Left kidney (tissue), 2 donors: ENCODE results near the gene OMG. TPM values are rescaled to one million over a fixed set of nuclear protein-coding genes. Genes with fewer than 3 reads are reported as not detected.
"Not testable (repeated sequence)": the region's sequence is repeated elsewhere in the genome, so short reads cannot be mapped to it uniquely, and the experiment has no call there.

Experiments
- DNase-seq: peaks from one replicate; pipeline ENCODE4 v3.0.0-alpha.2; 2013
- polyA plus RNA-seq: library from polyadenylated mRNA; unstranded; fragments of 120-200 nt; gene quantifications from one replicate; pipeline ENCODE4 v1.2.1, GENCODE V29; 2013; ENCODE audit not compliant: insufficient read length

The OMG gene
- polyA plus RNA-seq, 1 donor = 0.48 TPM

DNA sequence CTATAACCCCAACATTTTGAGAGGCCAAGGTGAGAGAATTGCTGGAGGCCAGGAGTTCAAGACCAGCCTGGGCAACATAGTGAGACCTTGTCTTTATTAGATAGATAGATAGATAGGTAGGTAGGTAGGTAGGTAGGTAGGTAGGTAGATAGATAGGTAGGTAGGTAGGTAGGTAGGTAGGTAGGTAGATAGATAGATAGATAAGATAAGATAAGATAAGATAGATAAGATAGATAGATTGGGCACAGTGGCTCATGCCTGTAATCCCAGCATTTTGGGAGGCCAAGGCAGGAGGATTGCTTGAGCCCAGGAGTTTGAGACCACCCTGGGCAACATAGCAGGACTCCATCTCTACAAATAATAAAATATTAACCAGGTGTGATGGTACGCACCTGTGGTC is 34.1 kb downstream of the OMG start:
- DNase-seq = not testable (repeated sequence)

DNA sequence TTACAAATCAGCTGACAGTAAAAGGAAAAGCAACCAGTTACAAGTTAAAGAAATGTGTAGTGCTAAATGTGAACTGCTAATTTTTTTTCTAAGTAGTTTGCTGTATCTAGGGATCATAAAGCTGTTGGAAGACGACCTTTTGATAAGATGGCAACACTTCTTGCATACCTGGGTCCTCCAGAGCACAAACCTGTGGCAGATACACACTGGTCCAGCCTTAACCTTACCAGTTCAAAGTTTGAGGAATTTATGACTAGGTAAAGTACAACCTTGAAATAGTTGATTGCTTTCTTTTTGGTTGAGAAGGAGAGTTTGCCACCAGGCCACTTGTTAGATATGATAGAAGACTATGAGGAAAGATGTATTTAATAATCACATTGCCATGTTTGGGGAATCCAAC is 35.4 kb downstream of the OMG start:
- no peak for DNase-seq

DNA sequence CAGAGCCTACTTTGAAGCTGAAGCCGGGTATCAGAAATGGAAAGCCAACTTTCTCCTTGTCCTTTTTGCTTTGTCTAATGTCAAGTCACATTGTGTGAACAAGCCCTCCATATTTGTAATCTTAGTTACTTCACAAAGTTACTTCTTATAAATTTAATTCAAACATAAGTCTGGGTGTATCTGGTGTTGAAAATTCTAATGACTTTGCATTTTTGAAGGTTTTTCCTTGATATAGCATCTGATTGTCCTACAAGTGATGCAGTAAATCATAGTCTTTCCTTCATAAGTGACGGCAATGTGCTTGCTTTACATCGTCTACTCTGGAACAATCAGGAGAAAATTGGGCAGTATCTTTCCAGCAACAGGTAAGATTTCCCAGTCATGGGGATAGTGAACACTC is 36.9 kb downstream of the OMG start:
- DNase-seq = no peak

DNA sequence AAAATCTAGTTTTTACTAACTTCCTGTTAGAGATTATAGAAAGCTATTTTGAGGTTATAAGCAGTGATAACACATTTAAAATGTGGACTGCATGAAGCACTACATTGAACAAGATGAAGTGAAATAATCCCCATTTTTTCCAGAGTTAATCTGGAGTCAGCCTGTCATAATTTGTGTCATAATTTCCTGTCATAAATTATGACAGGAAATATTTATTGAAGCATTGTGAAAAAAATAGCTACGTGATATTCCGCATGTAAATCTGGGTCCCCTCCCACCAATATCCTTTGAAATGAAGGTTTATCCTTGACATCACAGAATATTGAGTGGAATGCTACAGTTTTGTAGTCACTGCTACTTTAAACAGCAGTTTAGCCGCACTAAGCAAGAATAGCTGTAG is 40.1 kb downstream of the OMG start:
- no peak for DNase-seq

DNA sequence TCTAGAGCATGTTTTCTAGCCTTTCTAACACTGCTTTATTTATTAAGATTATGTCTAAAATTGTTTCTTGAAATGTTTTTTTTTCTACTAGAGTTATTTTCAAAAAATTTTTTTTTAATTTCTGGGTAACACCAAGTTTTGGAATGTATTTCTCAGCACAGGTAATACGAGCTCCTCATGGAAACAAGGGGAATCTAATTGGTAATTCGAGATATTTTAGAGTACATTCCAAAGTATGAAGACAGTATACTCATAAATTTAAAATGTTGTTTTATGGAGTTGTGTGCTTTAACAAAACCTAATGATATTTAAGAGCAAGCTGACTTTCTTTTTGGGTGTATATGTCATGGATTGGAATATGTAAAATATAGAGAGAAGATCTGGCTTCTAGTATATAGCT is 42.4 kb downstream of the OMG start:
- DNase-seq = no peak

DNA sequence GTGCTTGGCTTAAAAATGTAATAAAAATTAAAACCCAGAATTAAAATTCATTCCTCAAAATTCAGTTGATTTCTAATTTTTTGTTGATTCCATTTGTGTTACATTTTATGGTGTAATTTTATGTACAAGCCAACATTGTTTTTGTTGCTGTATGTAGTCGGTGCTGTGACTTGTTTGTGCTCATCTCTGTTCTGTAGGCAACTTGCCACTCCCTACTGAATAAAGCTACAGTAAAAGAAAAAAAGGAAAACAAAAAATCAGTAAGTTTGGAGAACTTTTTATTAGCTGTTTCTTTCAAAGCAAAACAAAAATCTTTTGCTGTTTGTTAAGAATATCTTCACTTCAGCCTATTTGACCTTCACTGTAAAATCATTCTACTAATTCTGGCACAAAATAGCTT is 44.3 kb downstream of the OMG start:
- DNase-seq = no peak

DNA sequence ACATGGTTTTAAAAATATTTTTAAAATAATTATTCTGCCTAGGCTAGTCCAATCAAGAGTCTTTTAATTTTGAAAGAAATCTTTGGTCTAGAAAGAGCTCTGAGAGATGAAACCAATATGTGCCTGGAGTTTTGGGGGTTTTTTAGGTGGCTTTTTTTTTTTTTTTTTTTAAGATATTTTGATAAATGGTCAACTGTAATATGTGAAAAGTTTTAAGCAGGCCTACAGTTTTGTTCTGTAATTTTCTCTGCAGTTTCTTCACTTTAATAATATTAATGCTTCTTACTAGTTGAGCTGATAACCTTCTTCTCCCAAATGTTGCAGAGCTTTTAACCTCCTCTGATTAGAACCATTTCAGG is 45.1 kb downstream of the OMG start:
- no peak for DNase-seq

DNA sequence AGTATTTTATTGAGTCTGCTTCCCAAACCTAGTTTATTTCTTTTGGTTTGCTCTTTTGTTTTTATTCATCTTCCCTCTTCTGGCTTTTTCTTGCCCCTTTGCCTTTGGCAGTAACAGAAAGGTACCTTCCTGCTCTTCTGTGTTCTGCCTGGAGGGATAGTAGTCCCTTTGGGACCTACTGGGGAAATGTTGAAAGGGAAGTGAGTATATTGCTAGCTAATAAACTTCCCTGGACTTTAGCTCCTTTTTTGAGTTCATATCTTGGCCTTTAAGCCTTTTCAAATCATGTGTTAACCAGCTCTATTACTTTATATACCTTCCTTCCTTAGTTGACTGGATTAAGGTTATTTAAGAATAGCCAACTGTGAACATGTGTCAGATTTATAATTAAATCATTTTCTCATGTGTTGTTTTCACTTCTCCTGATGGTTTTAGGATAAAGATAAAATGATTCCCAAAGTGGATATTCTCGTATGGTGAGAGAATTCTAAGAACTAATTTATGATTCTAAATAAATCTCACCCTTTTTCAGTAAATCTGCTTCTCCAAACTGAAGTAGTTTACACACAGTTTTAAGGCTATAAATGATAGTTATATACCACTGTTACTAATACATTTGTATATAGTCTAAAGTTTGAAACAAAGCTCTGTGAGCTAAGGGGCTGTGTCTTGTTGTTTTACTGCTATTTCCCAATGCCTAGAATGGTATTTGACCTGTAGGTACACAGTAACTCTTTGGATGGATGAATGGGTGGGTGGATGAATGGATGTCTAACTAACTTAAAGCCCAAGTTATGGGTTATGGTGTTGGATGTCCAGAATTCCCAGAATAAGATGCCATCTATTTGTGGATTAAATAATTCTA is 45.7 kb downstream of the OMG start:
- no peak for DNase-seq

DNA sequence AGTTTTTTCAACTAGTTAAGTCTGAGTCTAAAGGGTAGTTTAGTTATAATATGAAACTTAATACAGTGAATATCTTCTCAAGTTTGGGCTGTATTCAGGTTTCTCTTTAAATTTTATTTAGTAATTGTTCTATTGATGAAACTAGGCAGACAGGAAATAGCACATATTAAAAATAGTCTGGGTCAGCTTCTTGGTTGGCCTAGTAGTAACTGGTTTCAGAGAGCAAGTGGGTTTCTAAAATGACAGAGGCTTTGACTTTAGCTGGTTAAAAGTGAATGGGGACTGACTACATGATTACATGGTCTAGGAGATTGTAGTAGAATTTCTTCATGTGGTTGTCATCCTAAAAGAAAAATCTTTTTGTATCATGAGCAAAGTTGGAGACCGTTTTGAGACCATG is 46.8 kb downstream of the OMG start:
- DNase-seq = no peak

DNA sequence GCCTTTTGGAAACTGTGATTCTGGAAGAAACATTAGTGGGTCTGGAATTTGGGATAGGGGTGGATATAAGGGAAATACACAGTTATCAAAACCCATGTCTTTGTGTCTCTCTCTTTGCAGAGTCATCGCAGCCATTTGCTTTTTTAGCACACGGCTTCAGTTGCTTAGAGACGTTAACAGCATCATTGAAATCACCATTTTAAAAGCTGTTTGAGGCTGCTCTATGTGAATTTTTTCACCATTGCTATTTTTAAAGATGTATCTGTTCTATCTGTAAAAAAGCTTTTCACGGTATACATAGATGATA is 47.3 kb downstream of the OMG start:
- DNase-seq = no peak

DNA sequence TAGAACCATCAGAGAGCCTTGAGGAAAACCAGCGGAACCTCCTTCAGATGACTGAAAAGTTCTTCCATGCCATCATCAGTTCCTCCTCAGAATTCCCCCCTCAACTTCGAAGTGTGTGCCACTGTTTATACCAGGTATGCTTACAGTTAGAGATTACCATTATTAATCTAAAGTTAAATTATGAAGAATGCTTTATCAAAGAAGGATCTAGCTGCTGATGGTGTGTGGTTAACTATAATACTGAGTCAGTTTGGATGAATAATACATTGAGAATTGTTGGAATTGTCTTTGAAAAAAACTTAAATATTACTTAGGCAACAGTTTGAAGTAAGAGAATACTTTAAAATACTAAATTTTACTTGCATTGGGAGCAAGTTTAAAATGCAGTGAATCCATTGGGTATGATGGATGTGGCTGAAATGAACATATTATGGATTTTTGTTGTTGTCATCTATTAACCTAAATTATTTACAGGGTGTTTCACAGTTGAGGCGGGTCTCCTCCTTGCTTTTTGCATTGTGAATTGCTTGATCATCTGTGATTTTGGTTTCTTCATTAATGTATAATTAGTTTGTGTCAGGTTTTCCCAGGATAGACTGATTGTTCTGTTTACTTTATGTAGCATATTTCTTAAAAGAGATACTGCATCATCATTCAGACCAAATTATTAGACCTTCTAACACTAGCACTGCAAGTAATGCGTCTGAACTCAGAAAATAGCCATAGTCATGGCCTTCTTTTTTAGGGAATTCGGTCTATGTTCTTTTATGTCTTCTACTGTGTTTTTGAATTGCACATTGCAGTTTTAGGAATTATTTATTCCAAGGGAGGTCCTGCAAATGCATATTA is 47.8 kb downstream of the OMG start:
- no peak for DNase-seq

Other genes with a start within 250 kb of the OMG start
- 53.9 TPM for gene NF1, start 202.3 kb downstream of the OMG start, polyA plus RNA-seq
- gene EVI2B, start 16.8 kb upstream of the OMG start, polyA plus RNA-seq = 2.0 TPM
- gene EVI2A, start 24.4 kb upstream of the OMG start, polyA plus RNA-seq = 1.8 TPM
- 16.3 TPM for gene RAB11FIP4, start 94.4 kb upstream of the OMG start, polyA plus RNA-seq